Epithelial cell of prostate (primary cell): Measurements from ENCODE around the gene MIS18A.

Experiments used
- DNase-seq: peaks from one replicate; pipeline ENCODE4 v3.0.0-alpha.2; 2011; ENCODE audit warnings: low read depth, low spot score
- H3K27ac ChIP-seq: fragments of 450-650 bp; 2 replicates; pipeline ENCODE4 v1.5.1; 2017; ENCODE audit warnings: mild to moderate bottlenecking

The MIS18A gene

GRCh38 chr21:32257962-32258785 is 20.7 kb downstream of the MIS18A start:
- no peak for DNase-seq
- H3K27ac ChIP-seq = no peak overlapping the region

GRCh38 chr21:32256873-32257620 is 21.8 kb downstream of the MIS18A start:
- DNase-seq = no peak
- H3K27ac ChIP-seq = no peak overlapping the region

- H3K27ac ChIP-seq = no peak overlapping the region
- DNase-seq = no peak
Measured at GRCh38 chr21:32256251-32256650, 22.6 kb downstream of the MIS18A start.

- DNase-seq = no peak
- no peak overlapping the region for H3K27ac ChIP-seq
Measured at GRCh38 chr21:32253215-32253641, 25.6 kb downstream of the MIS18A start.

- no peak overlapping the region for H3K27ac ChIP-seq
- no peak for DNase-seq
Measured at GRCh38 chr21:32252136-32252535, 26.7 kb downstream of the MIS18A start.

GRCh38 chr21:32249511-32250280 is 29.2 kb downstream of the MIS18A start:
- H3K27ac ChIP-seq = no peak overlapping the region
- no peak for DNase-seq

GRCh38 chr21:32248571-32249461 is 30.0 kb downstream of the MIS18A start:
- H3K27ac ChIP-seq = no peak overlapping the region
- no peak for DNase-seq

- H3K27ac ChIP-seq = no peak overlapping the region
- DNase-seq = no peak
Measured at GRCh38 chr21:32246571-32247140, 32.2 kb downstream of the MIS18A start.

GRCh38 chr21:32245971-32246370 is 32.9 kb downstream of the MIS18A start:
- no peak overlapping the region for H3K27ac ChIP-seq
- DNase-seq = no peak

- DNase-seq = no peak
- H3K27ac ChIP-seq = no peak overlapping the region
Measured at GRCh38 chr21:32240851-32241687, 37.8 kb downstream of the MIS18A start.

GRCh38 chr21:32239551-32239950 is 39.3 kb downstream of the MIS18A start:
- no peak overlapping the region for H3K27ac ChIP-seq
- no peak for DNase-seq

- no peak for DNase-seq
- H3K27ac ChIP-seq = no peak overlapping the region
Measured at GRCh38 chr21:32238063-32238462, 40.8 kb downstream of the MIS18A start.

GRCh38 chr21:32237021-32237420 is 41.8 kb downstream of the MIS18A start:
- DNase-seq = no peak
- H3K27ac ChIP-seq = no peak overlapping the region

GRCh38 chr21:32233722-32234301 is 45.0 kb downstream of the MIS18A start:
- DNase-seq = no peak
- H3K27ac ChIP-seq = no peak overlapping the region

- no peak overlapping the region for H3K27ac ChIP-seq
- DNase-seq = no peak
Measured at GRCh38 chr21:32233055-32233546, 45.7 kb downstream of the MIS18A start.

- no peak for DNase-seq
- no peak overlapping the region for H3K27ac ChIP-seq
Measured at GRCh38 chr21:32226444-32226843, 52.4 kb downstream of the MIS18A start.
